ENCODE measurements around the gene RFX8.

RFX8 gene

DNA sequence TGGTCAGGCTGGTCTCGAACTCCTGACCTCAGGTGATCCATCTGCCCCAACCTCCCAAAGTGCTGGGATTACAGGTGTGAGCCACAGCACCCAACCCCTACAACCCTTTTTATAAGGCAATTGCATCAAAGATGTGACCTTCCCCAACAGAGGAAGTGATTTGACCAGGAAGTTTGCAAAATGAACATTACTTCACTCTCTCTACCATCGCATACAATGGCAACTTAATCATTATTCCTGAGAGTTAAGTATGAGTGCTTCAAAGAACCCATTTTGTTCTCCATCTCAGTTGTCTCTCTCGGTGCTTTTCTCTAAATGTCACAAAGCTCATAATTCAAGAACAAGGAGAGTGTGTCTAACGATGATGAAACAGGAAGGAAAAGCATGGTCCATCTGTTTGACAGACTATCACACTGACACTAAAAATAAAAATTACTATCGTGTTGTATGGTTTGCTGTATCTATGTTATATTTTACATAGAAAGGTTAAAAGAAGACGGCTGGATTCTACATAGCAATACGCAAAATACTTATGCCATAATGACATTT, 69.5 kb downstream of the RFX8 start:
- DNase-seq = no peak

DNA sequence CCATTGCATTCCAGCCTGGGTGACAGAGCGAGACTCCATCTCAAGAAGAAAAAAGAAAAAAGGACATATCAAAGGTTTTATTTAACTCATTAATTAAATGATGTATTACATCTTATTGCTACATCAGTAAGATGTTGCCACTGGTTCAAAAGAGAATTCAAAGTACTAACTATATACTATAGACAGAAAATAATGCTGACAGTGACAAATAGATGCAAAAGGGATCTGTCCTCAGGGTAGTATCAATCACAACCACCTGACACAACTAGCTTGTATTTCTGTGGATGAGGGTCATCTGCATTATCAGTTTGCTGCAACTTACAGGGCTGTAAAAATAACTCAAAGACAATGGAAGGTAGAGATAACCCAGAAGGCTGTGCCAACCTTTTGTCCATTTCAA, 71.2 kb downstream of the RFX8 start:
- DNase-seq = no peak

DNA sequence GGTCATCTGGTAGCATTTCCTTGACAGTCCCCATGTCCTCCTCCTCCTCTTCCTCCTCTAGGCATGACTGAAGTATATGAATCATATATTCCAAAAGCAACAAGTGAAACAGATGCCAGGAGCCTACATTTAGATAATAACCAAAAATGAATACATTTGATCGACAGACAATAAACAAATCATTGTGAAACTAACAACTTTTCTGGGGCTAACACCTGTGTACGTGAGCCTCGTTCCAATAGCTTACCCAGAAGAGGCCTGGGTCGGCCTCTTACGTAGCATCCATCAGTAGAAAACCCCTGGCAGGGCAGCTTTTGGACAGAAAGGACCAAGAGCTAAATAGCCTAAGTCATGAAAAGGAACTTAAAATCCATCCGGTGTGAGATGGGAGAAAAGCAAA, 72.3 kb downstream of the RFX8 start:
- DNase-seq = no peak

GRCh38 chr2:101401906-101402305, 73.0 kb downstream of the RFX8 start:
- no peak for DNase-seq

DNA sequence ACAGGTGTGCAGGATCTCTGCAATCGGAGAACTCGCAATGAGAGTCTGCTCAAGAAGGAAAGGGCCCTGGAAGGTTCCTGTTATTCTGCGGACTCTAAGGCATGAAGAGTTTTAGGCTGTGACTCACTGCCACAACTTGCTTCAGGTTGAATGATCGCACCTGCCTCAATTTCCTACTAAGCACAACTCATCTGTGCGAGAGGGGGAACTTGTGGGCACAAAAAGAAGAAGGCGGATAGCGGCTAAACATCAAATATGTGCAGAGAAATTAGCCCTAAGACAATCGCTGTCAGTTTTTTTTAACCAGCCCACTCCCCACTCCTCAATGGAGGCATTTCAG, 73.6 kb downstream of the RFX8 start:
- no peak for DNase-seq

DNA sequence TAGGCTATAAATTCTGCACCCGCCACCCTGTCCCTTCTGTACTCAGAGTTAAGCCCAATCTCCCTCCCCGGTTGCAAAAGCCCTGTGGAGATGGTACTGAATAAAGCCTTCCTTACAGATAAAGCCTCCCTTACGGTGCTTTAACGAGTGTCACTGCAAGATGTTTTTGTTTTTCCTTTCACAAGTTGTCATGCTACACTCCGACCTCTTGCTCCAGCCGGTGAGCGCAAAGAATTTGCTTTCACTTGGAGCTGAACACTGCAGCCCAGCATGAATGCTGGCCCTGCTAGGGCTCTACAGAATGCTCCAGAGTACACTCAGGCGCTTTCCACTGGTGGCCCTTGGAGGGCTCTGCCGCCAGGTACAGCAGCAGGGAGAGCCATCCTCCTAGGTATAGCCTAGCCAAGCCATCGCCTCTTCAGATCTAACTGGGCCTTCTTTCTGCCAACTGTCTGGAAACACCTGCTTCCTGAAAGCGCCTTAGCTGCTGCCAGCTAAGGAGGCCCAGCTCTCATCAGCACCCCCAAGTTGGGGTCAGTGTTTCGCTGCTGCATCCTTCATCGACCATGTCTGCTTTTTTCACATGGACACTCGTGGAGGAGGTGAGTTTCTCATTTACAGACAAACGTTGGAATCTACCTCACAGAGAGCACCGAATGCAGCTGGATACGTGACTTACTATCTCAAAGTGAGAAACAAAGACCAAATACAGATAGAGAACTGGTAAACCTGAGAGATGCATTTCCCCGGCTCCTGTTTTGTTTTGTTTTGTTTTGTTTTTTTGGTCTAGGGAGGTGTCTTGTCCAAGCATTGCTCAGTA, 74.2 kb downstream of the RFX8 start:
- no peak for DNase-seq

DNA sequence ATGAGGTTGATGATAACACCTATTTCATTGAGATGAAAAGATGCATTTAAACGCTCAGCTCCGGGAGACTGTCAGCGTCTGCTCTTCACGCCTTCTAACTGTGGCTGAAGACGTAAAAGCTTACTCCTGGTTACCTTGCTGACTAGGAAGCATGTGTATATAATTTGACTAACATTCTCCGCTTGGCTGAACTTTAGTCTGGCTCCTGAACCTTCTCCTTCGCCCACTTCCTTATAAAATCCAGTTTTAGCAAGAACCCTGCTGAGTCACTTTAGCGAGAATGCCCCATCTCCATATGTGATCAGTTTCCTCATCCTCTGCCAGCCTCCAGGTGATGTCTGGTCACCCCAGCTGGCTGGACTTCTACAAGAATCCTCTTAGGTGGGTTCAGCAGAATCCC, 74.9 kb downstream of the RFX8 start:
- DNase-seq = no peak

- DNase-seq = no peak
Measured at GRCh38 chr2:101399021-101399799, 75.7 kb downstream of the RFX8 start.

DNA sequence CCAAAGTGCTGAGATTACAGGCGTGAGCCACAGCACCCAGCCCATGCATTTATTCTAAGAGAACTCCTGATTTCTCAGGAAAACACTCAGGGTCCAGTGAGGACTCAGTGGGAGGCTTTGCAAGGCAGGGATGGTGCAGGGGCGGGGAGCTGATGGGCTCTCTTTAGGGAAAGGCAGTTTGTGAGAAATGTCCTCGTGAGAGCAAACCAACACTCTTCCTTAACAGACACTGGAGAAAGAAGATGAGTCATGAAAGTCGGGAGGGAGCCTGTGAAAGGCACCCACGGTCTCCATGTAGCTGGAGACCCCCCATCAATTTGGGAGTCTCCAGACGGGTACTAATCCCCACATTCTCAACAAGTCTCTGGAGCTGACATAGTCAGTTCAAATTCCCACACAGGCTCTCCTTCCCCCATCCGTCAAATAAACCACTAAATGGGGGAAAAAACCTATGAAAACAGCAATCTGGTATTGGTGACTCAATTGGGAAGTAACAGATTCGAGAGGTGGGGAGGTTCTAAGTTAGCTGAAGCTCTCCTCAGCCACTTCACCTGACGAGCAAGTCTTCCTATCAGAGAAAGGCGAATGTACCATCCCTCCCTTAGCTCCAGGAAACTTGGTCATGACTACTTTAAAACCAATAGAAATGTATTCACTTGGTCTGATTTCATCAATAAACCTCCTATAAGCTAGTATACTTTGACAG, 76.6 kb downstream of the RFX8 start:
- DNase-seq = no peak

DNA sequence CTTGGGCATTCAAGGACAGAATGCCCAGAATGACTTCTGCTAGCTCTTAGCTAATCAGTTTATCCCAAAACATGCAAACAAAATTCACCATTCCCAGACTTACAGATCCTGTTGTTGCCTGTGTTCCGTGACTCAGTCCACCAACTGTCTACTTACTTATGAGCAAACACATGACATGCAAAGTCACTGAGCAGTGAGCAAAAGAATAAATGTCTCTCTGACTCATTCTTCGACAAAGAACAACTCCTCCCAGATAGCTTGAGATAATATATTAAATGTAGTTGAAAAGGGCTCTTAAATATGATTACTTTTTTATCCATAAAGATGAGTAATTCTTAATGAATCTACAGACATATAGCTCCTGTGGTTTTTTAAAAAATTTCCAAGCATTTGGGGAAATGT, 78.6 kb downstream of the RFX8 start:
- no peak for DNase-seq

DNA sequence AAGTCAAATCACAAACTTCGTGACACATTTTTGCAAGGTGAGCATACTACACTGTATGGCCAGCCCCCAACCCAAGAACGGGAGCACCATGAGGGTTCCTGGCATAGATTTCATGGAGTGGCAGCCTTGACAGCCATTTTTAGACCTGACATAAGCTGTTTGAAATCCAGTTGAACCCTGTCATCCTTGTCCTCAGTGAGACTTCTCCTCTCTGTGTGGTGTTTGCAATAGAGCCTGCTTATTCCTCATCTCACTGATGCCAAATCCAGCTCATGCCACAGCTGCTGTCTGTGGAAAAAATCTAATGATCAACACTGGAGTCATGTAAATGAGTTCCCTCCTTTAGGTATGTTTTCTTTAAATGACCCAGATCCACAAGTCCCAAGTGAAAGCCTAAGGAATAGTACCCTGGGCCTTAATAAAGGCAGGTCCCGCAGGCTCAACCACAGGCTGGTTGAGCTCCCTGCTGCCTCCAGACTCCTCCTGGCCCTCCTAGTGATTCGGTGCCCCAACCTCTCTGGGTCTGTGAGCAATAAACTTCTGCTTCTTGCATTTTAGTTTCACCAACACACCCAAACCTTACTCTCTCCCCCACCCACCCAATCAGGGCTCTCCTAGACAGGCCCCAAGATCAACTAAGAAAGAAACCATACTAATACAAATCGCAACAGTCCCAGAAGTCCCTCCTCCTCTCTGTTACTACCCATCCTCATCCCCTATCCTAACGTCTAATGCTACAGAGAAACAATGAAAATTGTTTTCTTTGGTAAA, 79.2 kb downstream of the RFX8 start:
- DNase-seq = no peak

- DNase-seq = no peak
Measured at GRCh38 chr2:101388232-101388631, 86.7 kb downstream of the RFX8 start.

GRCh38 chr2:101387151-101387834, 87.6 kb downstream of the RFX8 start, which contains the start of gene CREG2:
Gene CREG2, minus strand, starts transcription at chr2:101387503. Its CDS starts 46 bp downstream, at chr2:101387457.
- peak; percentile 51 for DNase-seq

DNA sequence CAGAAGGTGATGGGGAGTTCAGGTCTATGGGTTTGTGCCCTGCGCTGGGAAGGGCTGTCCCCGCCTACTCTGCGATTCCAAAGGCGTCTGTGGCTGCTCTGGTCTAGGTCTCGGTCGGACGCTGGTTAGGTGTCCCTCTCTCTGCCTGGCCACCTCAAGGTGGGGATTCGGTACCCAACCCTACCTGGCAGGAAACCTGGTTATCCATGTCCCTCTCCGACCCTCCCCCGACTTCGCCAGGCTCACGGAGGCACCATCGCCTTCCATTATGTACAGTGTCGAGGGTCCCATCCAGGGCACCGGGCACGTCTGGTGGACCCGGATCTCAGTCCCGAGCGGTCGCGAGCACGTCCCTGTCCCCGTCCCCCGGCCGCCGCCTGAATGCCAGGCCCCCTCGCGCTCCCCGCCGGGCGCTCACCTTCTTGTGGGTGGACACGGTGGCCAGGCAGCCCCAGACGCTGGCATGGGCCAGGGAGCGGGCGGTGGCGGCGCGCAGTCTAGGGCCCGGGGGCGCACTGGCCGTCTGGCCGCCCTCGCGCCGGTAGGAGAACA, 88.2 kb downstream of the RFX8 start:
- no peak for DNase-seq

DNA sequence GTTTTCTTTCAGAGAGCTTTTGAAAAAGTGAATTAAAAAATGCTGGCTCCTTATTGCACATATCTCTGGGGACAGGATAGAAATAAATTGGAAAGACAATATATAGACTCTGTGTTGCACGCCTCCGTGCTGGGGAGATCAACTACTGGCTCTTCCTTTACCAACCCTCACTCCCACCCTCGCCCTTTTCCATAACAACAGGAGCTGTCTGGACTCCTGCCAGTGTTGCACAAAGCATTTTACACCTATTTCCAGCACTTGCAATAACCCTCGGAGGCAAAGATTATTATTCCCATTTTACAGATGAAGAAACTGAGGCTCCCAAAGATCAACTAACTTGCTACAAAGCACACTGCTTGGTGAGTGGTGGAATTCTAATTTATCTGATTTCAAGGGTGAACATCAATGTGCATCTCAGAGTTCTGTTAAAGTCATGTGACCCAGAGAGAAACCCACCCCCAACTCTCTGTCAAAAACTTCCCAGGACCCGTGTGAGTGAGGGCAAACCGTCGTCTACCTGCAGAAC, 91.8 kb downstream of the RFX8 start:
- no peak for DNase-seq

GRCh38 chr2:101382442-101382841, 92.5 kb downstream of the RFX8 start:
- DNase-seq = no peak

DNA sequence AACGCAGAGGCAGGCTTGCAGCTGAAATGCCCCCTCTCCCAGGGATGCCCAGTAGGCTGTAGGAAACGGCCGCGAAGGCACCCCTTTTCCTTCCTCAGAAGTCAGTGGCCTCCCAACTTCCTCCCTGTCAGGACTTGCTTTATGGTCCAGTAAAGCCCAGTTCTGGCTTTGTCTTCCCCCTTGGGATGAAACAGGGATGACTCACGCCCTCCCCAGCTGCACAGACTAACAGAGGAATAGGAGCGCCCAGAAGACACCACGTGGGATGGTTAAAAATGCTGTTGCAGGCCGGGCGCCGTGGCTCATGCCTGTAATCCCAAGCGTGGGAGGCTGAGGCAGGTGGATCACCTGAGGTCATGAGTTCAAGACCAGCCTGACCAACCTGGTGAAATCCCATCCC, 94.5 kb downstream of the RFX8 start:
- no peak for DNase-seq

- DNase-seq = no peak
Measured at GRCh38 chr2:101379091-101379490, 95.8 kb downstream of the RFX8 start.

GRCh38 chr2:101375653-101376052, 99.3 kb downstream of the RFX8 start:
- DNase-seq = no peak

GRCh38 chr2:101374821-101375561, 99.9 kb downstream of the RFX8 start:
- DNase-seq = no peak

GRCh38 chr2:101372792-101373191, 102.1 kb downstream of the RFX8 start:
- DNase-seq = no peak

All from CD4-positive, alpha-beta T cell treated with Interleukin-17A for 1 hour (primary cell).